Measurements from ENCODE around the gene SPTBN5.

- TF ChIP-seq, protein P1, sequence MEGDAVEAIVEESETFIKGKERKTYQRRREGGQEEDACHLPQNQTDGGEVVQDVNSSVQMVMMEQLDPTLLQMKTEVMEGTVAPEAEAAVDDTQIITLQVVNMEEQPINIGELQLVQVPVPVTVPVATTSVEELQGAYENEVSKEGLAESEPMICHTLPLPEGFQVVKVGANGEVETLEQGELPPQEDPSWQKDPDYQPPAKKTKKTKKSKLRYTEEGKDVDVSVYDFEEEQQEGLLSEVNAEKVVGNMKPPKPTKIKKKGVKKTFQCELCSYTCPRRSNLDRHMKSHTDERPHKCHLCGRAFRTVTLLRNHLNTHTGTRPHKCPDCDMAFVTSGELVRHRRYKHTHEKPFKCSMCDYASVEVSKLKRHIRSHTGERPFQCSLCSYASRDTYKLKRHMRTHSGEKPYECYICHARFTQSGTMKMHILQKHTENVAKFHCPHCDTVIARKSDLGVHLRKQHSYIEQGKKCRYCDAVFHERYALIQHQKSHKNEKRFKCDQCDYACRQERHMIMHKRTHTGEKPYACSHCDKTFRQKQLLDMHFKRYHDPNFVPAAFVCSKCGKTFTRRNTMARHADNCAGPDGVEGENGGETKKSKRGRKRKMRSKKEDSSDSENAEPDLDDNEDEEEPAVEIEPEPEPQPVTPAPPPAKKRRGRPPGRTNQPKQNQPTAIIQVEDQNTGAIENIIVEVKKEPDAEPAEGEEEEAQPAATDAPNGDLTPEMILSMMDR (IDR thresholded peaks at IDR 0.05): no peak
- TF ChIP-seq POLR2A (IDR thresholded peaks at IDR 0.05): no peak
Measured at GRCh38 chr15:41908736-41909461, 15.0 kb upstream of the SPTBN5 start.

Data from testis (tissue), 2 donors.